ENCODE results near the gene PROC.

DNA sequence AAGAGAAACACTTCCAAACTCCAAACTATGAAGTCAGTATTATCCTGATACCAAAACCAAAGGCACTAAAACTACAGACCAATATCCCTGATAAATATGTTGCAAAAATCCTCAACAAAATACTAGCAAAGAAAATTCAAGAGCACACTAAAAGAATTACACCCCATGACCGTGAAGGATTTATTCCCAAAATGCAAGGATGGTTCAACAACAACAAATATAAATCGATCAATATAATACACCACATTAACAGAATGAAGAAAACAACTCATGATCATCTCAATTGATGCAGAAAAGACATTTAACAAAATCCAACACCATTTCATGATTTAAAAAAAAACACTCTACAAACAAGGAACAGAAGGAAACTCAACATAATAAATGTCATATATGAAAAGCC, 57.6 kb downstream of the PROC start:
- TF ChIP-seq, protein P1, sequence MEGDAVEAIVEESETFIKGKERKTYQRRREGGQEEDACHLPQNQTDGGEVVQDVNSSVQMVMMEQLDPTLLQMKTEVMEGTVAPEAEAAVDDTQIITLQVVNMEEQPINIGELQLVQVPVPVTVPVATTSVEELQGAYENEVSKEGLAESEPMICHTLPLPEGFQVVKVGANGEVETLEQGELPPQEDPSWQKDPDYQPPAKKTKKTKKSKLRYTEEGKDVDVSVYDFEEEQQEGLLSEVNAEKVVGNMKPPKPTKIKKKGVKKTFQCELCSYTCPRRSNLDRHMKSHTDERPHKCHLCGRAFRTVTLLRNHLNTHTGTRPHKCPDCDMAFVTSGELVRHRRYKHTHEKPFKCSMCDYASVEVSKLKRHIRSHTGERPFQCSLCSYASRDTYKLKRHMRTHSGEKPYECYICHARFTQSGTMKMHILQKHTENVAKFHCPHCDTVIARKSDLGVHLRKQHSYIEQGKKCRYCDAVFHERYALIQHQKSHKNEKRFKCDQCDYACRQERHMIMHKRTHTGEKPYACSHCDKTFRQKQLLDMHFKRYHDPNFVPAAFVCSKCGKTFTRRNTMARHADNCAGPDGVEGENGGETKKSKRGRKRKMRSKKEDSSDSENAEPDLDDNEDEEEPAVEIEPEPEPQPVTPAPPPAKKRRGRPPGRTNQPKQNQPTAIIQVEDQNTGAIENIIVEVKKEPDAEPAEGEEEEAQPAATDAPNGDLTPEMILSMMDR (IDR thresholded peaks at IDR 0.05; ENCODE audit: insufficient read depth, low read depth, low read length): no peak
- no peak for TF ChIP-seq EZH2 (IDR thresholded peaks at IDR 0.05; ENCODE audit: insufficient read depth, low read length)

Measured in astrocyte (in vitro differentiated cells and primary cell).